ENCODE results near the gene DUSP2. TPM values are rescaled to one million over a fixed set of nuclear protein-coding genes. Genes with fewer than 3 reads are reported as not detected.

DUSP2 gene
- total and polyA plus RNA-seq, 2 donors (not counting 1 experiment from before 2014, with no cell fraction given), result 0.17 to 0.33 TPM

- TF ChIP-seq EZH2 (IDR thresholded peaks at IDR 0.05; ENCODE audit: low read length, missing control alignments), result no peak
- TF ChIP-seq CTCF (conservative IDR thresholded peaks at IDR 0.05 in 1 of 2, IDR thresholded peaks at IDR 0.05 in 1 of 2; ENCODE audit: low read depth in 1 of 2, low read length in 2 of 2), result no peak
These were observed 25.4 kb upstream of the DUSP2 start for GRCh38 chr2:96170626-96171025.

GRCh38 chr2:96169868-96170507 is 24.7 kb upstream of the DUSP2 start:
- Histone ChIP-seq H3K4me3 (replicated peaks in 1 of 4; ENCODE audit: control extremely low read depth in 1 of 4, insufficient read depth in 1 of 4, low read depth in 3 of 4, low read length in 4 of 4) (no peak overlapping the region), H3K4me1 (ENCODE audit: control insufficient read depth, extremely low read depth, insufficient read depth, low read length) (no peaks in the 10 kb centered on the region), H3K4me2 (ENCODE audit: extremely low read depth, insufficient read depth, low read length) (no peak overlapping the region), H3K9ac (ENCODE audit: insufficient read depth, low read length) (no peak overlapping the region), H4K20me1 (ENCODE audit: control insufficient read depth, extremely low read depth, insufficient read depth, low read length) (no peaks in the 10 kb centered on the region), H3K27ac (ENCODE audit: insufficient read depth, low read length) (no peak overlapping the region), H3K27me3 (ENCODE audit: control insufficient read depth, insufficient read depth, low read length) (no peaks in the 10 kb centered on the region), H2AFZ (ENCODE audit: low read length) (no peak overlapping the region), H3K9me3 (ENCODE audit: control insufficient read depth, insufficient read depth, low read depth, low read length) (no peaks in the 10 kb centered on the region), H3K79me2 (ENCODE audit: control insufficient read depth, insufficient read depth, low read length) (no peaks in the 10 kb centered on the region), H3K36me3 (ENCODE audit: control insufficient read depth, insufficient read depth, low read length) (no peaks in the 10 kb centered on the region)
- DNase-seq (ENCODE audit: low read depth in 2 of 2), result no peak
- no peak for TF ChIP-seq EZH2 (IDR thresholded peaks at IDR 0.05; ENCODE audit: low read length, missing control alignments)
- TF ChIP-seq CTCF (conservative IDR thresholded peaks at IDR 0.05 in 1 of 2, IDR thresholded peaks at IDR 0.05 in 1 of 2; ENCODE audit: low read depth in 1 of 2, low read length in 2 of 2), result no peak

More at GRCh38 chr2:96170626-96171025, 25.4 kb upstream of the DUSP2 start:
- Histone ChIP-seq H3K4me1 (ENCODE audit: control insufficient read depth, extremely low read depth, insufficient read depth, low read length) (no peaks in the 10 kb centered on the region), H3K27me3 (ENCODE audit: control insufficient read depth, insufficient read depth, low read length) (no peaks in the 10 kb centered on the region), H3K4me3 (replicated peaks in 1 of 4; ENCODE audit: control extremely low read depth in 1 of 4, insufficient read depth in 1 of 4, low read depth in 3 of 4, low read length in 4 of 4) (no peak overlapping the region), H3K36me3 (ENCODE audit: control insufficient read depth, insufficient read depth, low read length) (no peaks in the 10 kb centered on the region), H4K20me1 (ENCODE audit: control insufficient read depth, extremely low read depth, insufficient read depth, low read length) (no peaks in the 10 kb centered on the region), H3K9me3 (ENCODE audit: control insufficient read depth, insufficient read depth, low read depth, low read length) (no peaks in the 10 kb centered on the region), H2AFZ (ENCODE audit: low read length) (no peak overlapping the region), H3K27ac (ENCODE audit: insufficient read depth, low read length) (no peak overlapping the region), H3K4me2 (ENCODE audit: extremely low read depth, insufficient read depth, low read length) (no peak overlapping the region), H3K79me2 (ENCODE audit: control insufficient read depth, insufficient read depth, low read length) (no peaks in the 10 kb centered on the region), H3K9ac (ENCODE audit: insufficient read depth, low read length) (no peak overlapping the region)
- DNase-seq (ENCODE audit: low read depth in 2 of 2), result no peak

- Histone ChIP-seq H3K27me3 (ENCODE audit: control insufficient read depth, insufficient read depth, low read length) (no peaks in the 10 kb centered on the region), H4K20me1 (ENCODE audit: control insufficient read depth, extremely low read depth, insufficient read depth, low read length) (no peaks in the 10 kb centered on the region), H3K9ac (ENCODE audit: insufficient read depth, low read length) (no peak overlapping the region), H3K79me2 (ENCODE audit: control insufficient read depth, insufficient read depth, low read length) (no peaks in the 10 kb centered on the region), H3K9me3 (ENCODE audit: control insufficient read depth, insufficient read depth, low read depth, low read length) (no peaks in the 10 kb centered on the region), H2AFZ (ENCODE audit: low read length) (no peak overlapping the region), H3K27ac (ENCODE audit: insufficient read depth, low read length) (no peak overlapping the region), H3K4me2 (ENCODE audit: extremely low read depth, insufficient read depth, low read length) (no peak overlapping the region), H3K4me1 (ENCODE audit: control insufficient read depth, extremely low read depth, insufficient read depth, low read length) (no peaks in the 10 kb centered on the region), H3K36me3 (ENCODE audit: control insufficient read depth, insufficient read depth, low read length) (no peaks in the 10 kb centered on the region), H3K4me3 (replicated peaks in 1 of 4; ENCODE audit: control extremely low read depth in 1 of 4, insufficient read depth in 1 of 4, low read depth in 3 of 4, low read length in 4 of 4) (no peak overlapping the region)
- peak in 1 of 2 donors; percentile 67 for DNase-seq (ENCODE audit: low read depth in 2 of 2)
- TF ChIP-seq EZH2 (IDR thresholded peaks at IDR 0.05; ENCODE audit: low read length, missing control alignments) (no peak), CTCF (conservative IDR thresholded peaks at IDR 0.05 in 1 of 2, IDR thresholded peaks at IDR 0.05 in 1 of 2; ENCODE audit: low read depth in 1 of 2, low read length in 2 of 2) (no peak)
These were observed 22.3 kb upstream of the DUSP2 start for GRCh38 chr2:96167407-96168013.

Measured in fibroblast of lung (primary cell).